Hematopoietic multipotent progenitor cell treated with erythropoietin and hydrocortisone succinate and interleukin-3 and kit ligand, for 15 days (in vitro differentiated cells): ENCODE data around the gene REM2.

Experiments used
- DNase-seq: peaks from one replicate; pipeline ENCODE4 v3.0.0-alpha.2; 2015; ENCODE audit warnings: low spot score

Gene REM2

DNA sequence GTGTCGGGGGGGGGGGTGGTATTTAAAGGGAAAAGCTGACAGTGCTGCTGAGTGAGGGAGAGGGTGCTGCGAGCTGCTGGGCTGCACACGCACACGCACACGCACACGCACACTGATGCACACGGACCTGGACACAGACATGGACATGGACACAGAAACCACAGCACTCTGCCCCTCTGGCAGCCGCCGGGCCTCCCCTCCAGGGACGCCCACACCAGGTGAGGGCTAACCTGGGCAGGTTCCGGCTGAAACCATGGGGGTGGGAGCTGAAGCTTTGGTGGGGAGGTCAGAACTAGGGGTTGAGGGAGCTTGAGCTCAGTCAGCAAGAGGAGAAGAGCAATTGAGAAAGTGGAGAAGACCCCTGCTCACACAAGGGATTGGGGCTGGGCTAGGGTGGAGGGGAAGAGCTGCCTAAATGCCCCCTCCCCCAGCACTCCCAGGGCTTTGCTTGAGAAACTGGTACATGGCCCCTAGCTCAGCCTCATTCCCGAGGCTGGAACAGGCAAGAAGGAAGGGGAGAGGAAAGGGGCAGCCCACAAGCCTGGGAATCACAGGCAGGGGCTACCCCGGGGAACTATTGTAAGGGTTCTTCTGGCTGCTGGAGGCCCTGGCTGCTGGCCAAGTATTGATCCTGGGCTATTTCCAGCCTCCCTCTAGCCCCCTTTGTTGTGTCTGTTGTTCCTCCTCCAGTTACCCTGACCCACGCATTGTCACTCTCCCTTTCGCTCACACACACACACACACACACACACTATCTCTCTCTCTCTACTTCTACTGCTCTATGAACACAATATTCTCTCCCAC lies at the start of gene REM2:
REM2 (plus strand) TSS at position 50 of the 804 bp plus-strand sequence; CDS start at position 116, 66 bp downstream.
- DNase-seq: no peak

GRCh38 chr14:22835505-22835904 lies 47.5 kb upstream of the REM2 start:
- no peak for DNase-seq

DNA sequence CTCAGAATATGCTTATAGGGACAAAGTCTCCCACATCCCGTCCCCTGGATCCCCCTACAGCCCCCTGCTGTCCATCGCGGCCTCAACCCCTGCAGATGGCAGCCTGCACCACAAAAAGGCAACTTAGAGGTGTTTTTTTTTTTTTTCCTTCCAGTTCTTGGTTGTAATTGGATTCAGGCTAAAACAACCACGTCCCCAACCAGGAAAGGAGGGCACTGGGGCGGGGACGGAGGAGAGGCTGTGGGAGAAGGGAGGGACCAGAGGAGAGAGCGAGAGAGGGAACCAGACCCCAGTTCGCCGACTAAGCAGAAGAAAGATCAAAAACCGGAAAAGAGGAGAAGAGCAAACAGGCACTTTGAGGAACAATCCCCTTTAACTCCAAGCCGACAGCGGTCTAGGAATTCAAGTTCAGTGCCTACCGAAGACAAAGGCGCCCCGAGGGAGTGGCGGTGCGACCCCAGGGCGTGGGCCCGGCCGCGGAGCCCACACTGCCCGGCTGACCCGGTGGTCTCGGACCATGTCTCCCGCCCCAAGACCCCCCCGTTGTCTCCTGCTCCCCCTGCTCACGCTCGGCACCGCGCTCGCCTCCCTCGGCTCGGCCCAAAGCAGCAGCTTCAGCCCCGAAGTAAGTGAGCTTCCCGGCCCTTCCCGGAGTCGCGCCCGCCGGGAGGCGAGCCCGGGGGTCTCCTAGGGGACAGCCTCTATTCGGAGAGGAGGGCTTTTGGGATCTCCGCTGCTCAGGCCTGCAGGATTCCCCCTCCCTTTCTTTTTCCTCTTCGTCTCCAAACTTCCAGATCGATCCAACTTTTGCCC lies 46.5 kb upstream of the REM2 start, which contains the start of gene MMP14:
MMP14 (plus strand) TSS at position 285 of the 813 bp plus-strand sequence; CDS start at position 518, 233 bp downstream.
- DNase-seq: no peak

DNA sequence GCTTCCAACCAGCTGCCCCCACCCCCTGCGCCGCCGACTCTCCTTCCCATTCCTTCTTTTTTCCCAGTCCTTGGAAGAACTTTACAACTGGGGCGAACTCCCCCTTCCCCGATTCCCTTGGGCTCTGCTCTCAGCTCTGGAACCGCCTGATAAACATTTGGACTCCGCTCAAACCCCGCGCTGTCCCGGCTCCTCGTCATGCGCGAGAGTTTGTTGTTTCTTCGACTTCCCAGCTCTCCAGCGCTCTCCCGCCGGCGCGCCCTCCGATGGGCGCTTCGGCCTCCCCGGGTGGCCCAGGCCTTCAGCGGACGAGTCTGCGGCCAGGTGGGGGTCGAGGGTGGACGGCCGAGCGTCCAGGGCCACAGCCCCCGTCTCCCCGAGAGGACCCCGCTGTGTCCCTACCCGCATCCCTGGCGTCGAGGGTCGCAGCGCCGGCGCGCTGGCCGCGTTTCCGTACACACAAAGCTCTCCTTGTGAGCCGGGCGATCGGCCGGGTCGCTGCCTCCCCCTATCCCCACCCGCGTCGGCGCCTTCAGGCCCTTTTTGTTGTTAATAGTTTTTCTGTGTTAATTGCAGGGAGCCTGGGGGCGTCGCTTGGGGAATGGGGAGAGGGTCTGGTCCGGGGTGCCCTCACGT lies 45.8 kb upstream of the REM2 start:
- peak; percentile 49 for DNase-seq

DNA sequence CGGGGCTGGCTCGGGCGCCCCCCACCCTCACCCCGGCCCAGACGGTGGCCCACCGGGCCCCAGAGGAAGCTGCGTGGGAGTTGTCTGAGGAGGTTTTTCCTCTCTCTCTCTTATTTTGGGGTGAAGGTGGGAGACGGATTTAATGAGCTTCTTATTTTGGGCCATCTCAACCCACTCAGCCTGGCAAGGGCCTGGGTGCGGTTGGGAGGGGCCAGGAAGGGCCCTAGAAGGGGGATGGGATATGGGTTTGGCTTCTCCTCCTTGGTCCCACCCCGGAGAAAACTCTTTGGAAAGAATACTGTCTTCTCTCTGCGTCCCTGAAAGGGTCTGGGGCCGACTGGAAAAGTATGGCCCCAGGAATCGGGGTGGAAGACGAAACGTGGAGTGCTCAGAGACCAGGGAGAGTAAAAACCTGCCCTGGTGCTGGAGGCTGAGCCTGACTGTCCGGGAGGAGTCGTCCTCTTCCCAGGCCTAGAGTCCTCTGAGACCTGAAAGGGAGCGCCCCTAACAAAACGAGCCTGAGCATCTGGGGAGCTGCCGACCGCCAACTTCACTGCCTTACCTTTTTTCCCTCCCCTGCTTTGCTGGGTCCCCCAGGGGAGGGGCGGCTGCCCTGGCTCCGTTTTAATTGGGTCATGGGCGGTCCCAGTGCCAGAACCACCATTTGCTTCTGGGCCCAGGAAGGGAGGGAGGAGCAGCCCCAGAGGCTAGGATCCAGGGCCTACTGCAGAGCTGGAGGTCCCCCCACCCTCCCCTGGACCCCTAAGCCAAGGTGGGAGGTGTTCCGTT lies 45.1 kb upstream of the REM2 start:
- no peak for DNase-seq

DNA sequence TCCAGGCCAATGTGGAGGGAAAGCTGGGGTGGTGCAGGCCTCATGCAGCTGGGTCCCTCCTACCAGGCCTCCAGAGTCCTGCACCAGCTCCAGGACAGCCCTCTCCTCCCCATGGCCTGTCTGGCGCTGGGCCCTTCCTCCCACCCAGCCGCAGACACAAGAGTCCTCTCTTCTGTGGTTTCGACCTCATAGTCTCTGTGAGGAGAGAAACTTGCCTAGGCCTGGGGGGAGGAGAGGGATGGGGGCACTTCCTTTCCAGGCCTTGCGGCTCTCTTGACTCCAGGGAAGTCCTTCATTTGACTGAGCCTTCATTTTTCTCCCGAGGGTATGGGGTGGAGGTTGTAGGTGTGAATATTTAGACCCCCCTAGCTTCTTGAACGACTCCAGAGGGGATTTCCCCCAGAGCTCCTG lies 44.4 kb upstream of the REM2 start:
- DNase-seq: no peak

GRCh38 chr14:22839159-22839779 lies 43.8 kb upstream of the REM2 start:
- no peak for DNase-seq

DNA sequence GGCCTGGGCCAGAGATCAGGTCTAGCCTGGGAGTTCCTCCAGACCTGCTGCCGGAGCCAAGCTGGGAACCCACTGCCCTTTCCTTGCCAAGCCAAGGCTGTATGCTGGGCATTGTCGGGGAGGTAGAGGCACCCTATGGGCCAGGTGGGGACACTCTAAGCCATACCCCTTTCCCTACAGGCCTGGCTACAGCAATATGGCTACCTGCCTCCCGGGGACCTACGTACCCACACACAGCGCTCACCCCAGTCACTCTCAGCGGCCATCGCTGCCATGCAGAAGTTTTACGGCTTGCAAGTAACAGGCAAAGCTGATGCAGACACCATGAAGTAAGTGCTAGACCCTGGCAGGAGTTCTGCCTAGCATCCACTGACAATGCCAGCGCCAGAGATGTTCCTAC lies 41.7 kb upstream of the REM2 start:
- DNase-seq: no peak

GRCh38 chr14:22841769-22842168 lies 41.3 kb upstream of the REM2 start:
- DNase-seq: no peak

DNA sequence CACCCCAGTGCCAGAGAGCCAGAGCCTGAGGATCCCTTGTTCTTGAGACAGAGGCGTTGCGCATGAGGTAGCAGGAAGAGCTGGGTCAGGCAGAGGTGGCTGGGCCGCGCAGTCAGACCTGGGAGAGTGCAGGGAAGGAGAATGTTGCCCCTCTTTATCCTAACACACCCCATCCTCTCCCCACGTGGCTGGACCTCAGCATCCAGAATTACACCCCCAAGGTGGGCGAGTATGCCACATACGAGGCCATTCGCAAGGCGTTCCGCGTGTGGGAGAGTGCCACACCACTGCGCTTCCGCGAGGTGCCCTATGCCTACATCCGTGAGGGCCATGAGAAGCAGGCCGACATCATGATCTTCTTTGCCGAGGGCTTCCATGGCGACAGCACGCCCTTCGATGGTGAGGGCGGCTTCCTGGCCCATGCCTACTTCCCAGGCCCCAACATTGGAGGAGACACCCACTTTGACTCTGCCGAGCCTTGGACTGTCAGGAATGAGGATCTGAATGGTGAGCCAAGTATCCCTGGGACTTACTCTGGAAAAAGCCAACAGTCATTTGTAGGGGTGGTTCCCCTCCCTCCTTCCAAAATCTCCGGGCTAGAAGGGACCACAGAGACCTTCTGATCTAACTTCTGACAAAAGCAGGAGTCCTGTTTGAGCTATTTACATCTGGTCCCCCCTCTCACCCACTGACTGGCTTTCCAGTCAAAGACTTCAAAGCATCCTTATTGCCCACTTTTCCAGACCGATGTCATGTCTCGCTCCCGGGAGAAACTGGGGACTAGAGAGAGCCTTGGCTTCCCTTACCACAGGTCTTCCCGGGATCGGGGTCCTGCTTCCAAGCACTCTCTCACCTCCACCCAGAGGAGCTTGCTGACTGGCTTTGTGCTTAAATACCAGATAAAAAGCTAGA lies 40.6 kb upstream of the REM2 start:
- DNase-seq: no peak

DNA sequence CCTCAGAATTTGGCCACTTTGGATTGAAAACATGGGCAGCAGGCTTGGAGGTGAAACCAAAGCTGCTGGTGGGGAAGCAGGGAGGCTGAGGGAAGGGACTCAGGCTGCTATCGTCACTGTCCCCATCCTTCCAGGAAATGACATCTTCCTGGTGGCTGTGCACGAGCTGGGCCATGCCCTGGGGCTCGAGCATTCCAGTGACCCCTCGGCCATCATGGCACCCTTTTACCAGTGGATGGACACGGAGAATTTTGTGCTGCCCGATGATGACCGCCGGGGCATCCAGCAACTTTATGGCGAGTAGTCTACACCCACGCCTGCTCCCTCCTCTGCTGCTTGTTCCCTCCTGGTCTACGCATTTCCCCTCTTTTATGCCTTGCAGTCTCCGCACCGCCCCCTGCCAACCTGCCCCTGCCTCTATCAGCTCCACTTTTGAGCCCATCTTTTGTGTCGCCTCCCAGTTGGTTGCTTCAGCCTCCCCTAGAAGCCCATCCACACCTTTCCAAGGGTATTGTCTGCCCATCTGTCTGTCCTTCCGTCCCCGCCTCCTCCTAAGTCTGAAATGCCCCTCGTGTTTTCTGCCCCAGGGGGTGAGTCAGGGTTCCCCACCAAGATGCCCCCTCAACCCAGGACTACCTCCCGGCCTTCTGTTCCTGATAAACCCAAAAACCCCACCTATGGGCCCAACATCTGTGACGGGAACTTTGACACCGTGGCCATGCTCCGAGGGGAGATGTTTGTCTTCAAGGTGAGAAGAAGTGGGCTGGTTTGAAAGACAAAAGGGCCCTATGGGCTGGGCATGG lies 39.7 kb upstream of the REM2 start:
- no peak for DNase-seq

GRCh38 chr14:22844221-22845102 lies 38.6 kb upstream of the REM2 start:
- no peak for DNase-seq

DNA sequence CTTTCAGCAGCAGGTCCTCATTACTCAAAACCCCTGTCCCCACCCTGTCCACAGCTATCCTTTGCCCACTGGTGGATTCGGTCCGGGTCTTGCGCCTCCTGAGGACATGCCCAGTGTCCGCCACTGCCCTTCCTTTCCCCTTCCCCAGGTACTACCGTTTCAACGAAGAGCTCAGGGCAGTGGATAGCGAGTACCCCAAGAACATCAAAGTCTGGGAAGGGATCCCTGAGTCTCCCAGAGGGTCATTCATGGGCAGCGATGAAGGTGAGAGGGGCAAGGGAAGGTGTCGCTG lies 38.0 kb upstream of the REM2 start:
- DNase-seq: no peak

DNA sequence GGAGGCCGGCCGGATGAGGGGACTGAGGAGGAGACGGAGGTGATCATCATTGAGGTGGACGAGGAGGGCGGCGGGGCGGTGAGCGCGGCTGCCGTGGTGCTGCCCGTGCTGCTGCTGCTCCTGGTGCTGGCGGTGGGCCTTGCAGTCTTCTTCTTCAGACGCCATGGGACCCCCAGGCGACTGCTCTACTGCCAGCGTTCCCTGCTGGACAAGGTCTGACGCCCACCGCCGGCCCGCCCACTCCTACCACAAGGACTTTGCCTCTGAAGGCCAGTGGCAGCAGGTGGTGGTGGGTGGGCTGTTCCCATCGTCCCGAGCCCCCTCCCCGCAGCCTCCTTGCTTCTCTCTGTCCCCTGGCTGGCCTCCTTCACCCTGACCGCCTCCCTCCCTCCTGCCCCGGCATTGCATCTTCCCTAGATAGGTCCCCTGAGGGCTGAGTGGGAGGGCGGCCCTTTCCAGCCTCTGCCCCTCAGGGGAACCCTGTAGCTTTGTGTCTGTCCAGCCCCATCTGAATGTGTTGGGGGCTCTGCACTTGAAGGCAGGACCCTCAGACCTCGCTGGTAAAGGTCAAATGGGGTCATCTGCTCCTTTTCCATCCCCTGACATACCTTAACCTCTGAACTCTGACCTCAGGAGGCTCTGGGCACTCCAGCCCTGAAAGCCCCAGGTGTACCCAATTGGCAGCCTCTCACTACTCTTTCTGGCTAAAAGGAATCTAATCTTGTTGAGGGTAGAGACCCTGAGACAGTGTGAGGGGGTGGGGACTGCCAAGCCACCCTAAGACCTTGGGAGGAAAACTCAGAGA lies 37.0 kb upstream of the REM2 start:
- no peak for DNase-seq

DNA sequence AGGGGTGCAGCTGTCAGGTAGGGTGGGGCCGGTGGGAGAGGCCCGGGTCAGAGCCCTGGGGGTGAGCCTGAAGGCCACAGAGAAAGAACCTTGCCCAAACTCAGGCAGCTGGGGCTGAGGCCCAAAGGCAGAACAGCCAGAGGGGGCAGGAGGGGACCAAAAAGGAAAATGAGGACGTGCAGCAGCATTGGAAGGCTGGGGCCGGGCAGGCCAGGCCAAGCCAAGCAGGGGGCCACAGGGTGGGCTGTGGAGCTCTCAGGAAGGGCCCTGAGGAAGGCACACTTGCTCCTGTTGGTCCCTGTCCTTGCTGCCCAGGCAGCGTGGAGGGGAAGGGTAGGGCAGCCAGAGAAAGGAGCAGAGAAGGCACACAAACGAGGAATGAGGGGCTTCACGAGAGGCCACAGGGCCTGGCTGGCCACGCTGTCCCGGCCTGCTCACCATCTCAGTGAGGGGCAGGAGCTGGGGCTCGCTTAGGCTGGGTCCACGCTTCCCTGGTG lies 36.2 kb upstream of the REM2 start:
- no peak for DNase-seq

GRCh38 chr14:22847661-22848341 lies 35.2 kb upstream of the REM2 start:
- DNase-seq: no peak
